HUDEP-2 (cell line): Measurements from ENCODE around the gene TMEM132E.

Experiments used
- DNase-seq, 76 experiments: peaks; one replicate each; lab custom pipeline; 2025; ENCODE audit not compliant: unreplicated experiment in 76 of 76; lab: John Stamatoyannopoulos, UW

The TMEM132E gene

DNA sequence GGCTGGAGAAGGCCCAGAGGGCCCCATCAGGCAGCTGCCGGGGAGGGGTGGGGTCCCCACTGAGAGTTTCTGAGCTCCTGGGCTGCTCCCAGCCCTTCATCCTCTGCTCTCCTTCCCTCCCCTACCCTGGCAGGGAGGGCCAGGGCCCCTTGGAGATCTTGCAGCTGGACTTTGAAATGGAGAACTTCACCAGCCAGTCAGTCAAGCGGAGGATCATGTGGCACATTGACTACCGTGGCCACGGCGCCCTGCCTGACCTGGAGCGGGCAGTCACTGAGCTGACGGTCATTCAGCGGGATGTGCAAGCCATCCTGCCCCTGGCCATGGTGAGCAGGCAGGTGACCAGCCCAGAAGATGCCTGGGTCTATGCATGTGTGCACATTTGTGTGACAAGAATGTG lies 49.5 kb downstream of the TMEM132E start:
- no peak for DNase-seq

GRCh38 chr17:34633351-34633750 lies 54.0 kb downstream of the TMEM132E start:
- DNase-seq = no peak

GRCh38 chr17:34633760-34634159 lies 54.4 kb downstream of the TMEM132E start:
- DNase-seq = no peak

GRCh38 chr17:34634551-34635160 lies 55.3 kb downstream of the TMEM132E start:
- no peak for DNase-seq

DNA sequence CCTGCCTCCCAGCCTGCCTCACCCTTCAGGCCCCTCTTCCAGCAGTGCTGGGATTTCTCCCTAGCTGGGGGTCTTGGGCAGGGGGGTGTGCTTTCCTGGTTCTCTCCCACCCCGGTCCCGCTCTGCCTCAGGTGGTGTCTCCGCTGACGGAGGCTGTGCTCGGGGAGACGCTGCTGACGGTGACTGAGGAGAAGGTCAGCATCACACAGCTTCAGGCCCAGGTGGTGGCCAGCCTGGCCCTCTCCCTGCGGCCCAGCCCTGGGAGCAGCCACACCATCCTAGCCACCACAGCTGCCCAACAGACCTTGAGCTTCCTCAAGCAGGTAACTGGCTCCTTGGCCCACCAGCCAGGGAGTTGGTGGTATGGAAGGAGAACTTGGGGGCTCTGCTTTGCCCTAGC lies 56.5 kb downstream of the TMEM132E start:
- no peak for DNase-seq

GRCh38 chr17:34637041-34637547 lies 57.7 kb downstream of the TMEM132E start:
- no peak for DNase-seq

DNA sequence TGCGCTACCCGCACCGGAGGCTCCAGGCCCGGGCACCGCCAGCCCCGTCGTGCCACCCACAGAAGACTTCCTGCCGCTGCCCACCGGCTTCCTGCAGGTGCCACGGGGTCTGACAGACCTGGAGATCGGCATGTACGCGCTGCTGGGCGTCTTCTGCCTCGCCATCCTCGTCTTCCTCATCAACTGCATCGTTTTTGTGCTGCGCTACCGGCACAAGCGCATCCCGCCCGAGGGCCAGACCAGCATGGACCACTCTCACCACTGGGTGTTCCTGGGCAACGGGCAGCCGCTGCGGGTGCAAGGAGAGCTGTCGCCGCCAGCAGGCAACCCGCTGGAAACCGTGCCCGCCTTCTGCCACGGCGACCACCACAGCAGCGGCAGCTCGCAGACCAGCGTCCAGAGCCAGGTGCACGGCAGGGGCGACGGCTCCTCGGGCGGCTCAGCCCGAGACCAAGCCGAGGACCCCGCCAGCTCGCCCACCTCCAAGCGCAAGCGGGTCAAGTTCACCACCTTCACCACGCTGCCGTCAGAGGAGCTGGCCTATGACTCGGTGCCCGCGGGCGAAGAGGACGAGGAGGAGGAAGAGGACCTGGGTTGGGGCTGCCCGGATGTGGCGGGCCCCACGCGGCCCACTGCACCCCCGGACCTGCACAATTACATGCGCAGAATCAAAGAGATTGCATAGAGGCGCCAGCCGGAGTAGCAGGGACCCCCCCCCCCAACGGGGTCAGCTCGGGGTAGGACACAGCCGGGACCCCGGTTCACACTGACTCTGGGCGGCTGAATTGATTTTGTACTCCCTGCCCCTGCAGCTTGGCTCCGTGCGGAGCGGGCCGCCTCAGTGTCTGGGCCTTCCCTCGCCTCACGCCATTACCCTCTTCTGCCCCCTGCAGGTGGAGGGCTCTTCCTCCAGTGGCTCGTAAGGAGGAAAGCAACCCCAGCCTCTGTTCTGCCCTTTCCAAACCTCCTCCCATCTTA lies 58.5 kb downstream of the TMEM132E start:
- DNase-seq = peak in 63 of 76 experiments; percentile 5 to 81 (median 51)

- DNase-seq = no peak
These were observed 59.3 kb downstream of the TMEM132E start for GRCh38 chr17:34638526-34639260.

DNA sequence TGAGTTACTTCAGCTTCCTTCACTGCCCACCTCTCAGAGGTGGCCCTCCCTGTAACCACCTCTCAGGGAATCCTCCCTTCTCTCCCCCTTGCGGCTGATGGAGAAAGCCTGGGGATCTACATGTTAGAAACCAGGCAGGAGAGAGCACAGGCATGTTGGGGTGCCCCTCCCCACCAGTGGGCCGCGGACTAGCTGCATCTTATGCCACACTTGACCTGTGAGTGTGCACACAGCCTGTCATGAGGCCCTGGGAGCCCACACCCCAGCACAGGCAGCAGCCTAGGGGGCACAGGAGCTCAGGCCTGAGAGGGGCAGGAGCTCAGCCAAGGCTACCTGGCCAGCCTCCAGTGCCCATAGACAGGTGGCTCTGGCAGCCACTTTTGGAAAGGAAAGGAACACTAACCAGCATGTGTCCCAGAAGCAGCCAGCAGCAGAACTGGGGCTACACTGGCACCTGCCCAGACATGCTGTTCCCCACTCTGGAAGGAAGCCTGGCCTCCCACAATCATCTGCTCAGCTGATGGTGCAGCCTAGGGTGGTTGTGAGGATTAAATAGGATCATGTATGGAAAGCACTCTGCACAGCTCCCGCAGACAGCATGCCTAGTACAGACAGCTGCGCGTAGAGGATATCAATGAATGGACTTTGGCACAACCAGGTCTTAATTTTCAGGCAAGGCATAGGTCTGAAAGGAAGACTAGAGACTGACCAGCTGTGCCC lies 60.5 kb downstream of the TMEM132E start:
- DNase-seq = no peak

GRCh38 chr17:34641368-34641767 lies 62.0 kb downstream of the TMEM132E start:
- no peak for DNase-seq

- DNase-seq = no peak
These were observed 65.7 kb downstream of the TMEM132E start for GRCh38 chr17:34644941-34645550.

DNA sequence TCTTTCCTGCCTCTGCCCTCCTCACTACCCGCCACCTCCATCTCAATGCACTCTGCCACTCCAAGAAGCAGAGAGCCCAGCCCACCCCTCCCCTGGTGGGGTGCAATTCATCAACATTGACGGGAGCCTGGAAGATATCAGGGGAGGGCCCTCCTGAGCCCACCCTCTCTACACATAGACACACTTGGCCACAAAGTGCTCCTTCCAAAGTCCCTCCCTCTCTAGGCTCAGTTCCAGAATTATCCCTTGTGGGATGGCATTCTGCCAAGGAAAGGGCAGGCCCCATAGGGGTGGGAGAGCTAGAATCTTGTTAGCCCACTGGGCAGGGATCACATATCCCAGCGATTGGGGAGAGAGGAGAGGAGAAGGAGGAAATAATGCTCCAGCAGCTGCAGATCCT lies 66.2 kb downstream of the TMEM132E start:
- peak in 29 of 76 experiments; percentile 1 to 51 (median 12) for DNase-seq

- DNase-seq = peak in 60 of 76 experiments; percentile 3 to 74 (median 34)
These were observed 68.1 kb downstream of the TMEM132E start for GRCh38 chr17:34647511-34647910.

DNA sequence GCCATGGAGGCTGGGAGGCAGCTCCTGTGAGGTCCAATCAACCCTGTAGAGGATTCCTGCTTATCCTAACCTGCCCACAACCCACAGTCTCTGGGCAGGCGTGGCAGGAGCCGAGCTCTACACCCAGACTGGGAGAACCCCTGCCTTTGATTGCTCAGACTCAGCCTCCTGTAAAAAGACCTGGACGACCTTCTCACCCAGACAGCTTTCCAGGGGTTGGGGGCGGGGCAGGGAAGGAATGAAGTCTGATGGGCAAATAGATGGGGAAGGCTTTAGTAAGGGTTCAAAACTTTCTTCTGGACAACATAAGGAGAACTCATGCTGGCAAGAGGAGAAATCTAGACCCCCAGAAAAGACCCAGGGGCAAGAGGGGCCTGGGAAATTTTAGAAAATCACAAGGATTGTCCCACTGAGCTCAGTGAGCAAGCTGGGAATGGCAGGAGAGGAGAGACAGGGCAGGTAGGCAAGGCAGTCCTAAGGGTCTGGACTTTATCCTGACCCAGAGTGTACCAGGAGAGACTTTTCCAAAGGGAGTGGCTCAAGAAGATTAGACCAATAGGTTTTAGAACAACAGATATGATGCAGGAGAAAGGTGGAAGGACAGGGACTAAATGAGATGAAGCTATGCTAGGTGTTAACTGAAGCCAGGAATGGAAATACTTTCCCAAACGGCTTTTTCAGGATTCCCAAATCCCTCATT lies 70.8 kb downstream of the TMEM132E start:
- no peak for DNase-seq

GRCh38 chr17:34651402-34651811 lies 72.0 kb downstream of the TMEM132E start:
- DNase-seq = no peak

GRCh38 chr17:34652021-34652555 lies 72.7 kb downstream of the TMEM132E start:
- DNase-seq = no peak

DNA sequence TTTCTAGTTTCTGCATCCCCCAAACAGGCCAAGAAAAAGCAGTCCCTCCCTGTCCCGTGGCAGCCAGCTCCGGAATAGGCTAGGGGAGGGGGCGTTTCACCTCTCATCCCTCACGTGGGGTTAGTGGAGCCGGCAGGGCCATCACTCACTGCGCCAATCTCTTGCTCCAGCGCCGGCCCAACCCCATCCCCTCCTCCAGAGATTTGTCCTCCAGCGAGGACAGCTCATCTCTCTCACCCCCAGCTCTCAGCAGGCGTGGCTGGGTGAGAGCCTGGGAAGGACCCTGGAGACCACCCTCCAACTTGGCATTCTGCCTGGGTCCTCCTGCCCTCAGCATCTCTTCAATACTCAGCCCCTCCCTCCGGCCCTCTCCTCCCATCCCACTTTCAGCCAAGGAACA lies 74.1 kb downstream of the TMEM132E start:
- DNase-seq = no peak

DNA sequence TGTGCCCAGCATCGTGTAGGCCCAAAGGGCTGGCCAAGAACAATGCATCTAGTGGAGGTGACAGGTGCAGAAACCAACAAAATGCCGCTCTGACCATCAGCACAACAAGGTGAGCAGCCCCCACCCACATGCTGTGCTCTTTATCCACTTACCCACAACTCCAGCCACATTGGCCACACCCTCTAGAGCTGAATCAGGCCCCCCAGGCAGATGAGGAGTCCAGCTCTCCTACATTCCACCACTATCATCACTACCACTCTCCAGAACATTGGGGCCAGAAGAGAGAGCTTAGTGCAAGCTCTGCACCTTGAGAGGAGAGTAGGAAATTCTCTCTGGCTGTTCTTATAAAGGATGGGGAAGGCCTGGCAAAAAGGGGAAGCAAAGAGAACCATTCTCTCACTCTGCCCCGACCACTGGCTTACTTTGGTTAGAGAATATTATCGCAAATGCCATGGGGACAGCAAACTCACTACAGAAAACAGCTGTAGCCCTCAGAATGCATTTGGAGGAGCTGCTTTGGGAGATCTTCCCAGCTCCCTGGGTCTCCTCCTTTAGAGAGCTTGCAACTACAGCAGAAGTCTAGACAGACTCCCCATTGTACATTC lies 75.0 kb downstream of the TMEM132E start:
- no peak for DNase-seq

DNA sequence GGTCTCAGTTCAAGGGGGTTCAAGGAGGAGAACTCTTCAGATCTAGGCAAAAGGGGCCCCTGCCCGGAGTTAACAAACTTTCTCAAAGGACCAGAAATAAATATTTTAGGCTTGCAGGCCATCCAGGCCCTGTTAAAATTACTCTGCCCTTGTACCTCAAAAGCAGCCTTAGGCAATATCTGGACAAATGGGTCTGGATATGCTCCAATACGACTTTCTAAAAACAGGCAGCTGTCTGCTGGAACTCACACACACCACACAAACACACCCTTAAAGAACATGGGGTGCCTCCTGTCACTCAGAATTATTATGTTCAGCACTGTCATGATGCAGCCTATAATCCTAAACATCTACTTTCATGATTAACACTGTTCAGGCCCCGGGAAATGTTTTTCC lies 75.5 kb downstream of the TMEM132E start:
- DNase-seq = no peak
